Gastroesophageal sphincter (tissue), 4 donors: ENCODE data around the gene OR11L1. TPM values are rescaled to one million over a fixed set of nuclear protein-coding genes. Genes with fewer than 3 reads are reported as not detected.

Experiments
- ATAC-seq: fragments of 150-250 bp; one replicate; pipeline ENCODE4 v1.9.1; 2016; ENCODE audit warnings: mild to moderate bottlenecking, moderate library complexity
- H3K27ac ChIP-seq, 4 donors: fragments of 200-600 bp; sonication (generic) in 3 of 4; 1 replicate in 3 of 4; 2 replicates in 1 of 4; pipeline ENCODE4 v1.5.1; 2016 to 2019
- H3K27me3 ChIP-seq: fragments of 200-600 bp; sonication (generic); one replicate; pipeline ENCODE4 v1.5.1; 2019
- H3K36me3 ChIP-seq, 2 donors: fragments of 200-600 bp; sonication (generic); one replicate each; pipeline ENCODE4 v1.5.1; 2019; ENCODE audit warnings: control low read depth in 1 of 2
- H3K4me1 ChIP-seq, 3 donors: fragments of 200-600 bp; sonication (generic); 1 replicate in 2 of 3; 2 replicates in 1 of 3; pipeline ENCODE4 v1.5.1; 2016 to 2019; ENCODE audit warnings: control low read depth in 2 of 3
- H3K4me3 ChIP-seq, 2 donors: fragments of 200-600 bp; sonication (generic); one replicate each; pipeline ENCODE4 v1.5.1; 2019; ENCODE audit warnings: mild to moderate bottlenecking in 1 of 2, moderate library complexity in 1 of 2
- H3K9me3 ChIP-seq, 3 donors: fragments of 200-600 bp; sonication (generic); one replicate each; pipeline ENCODE4 v1.5.1; 2017 to 2019; ENCODE audit warnings: control low read depth in 2 of 3
- CTCF ChIP-seq, 4 experiments: fragments of 200-600 bp in 2 of 4; fragments of 450-650 bp in 2 of 4; sonication (generic) in 1 of 4; IDR thresholded peaks; one replicate each; pipeline ENCODE4 v1.5.1; 2017 to 2019; ENCODE audit warnings: antibody characterized with exemption in 4 of 4, mild to moderate bottlenecking in 2 of 4, moderate library complexity in 2 of 4
- EP300 ChIP-seq: sonication (generic); formaldehyde crosslinking; IDR thresholded peaks from one replicate; pipeline ENCODE4 v1.6.1; 2017; ENCODE audit warnings: antibody characterized with exemption, mild to moderate bottlenecking
- POLR2A ChIP-seq, 2 donors: fragments of 450-650 bp; IDR thresholded peaks; one replicate each; pipeline ENCODE4 v1.6.1; 2017; ENCODE audit warnings: antibody characterized with exemption in 2 of 2, mild to moderate bottlenecking in 2 of 2, moderate library complexity in 1 of 2
- POLR2AphosphoS5 ChIP-seq: sonication (generic); formaldehyde crosslinking; IDR thresholded peaks from one replicate; pipeline ENCODE4 v1.6.1; 2017; ENCODE audit warnings: antibody characterized with exemption
- WGBS, 2 donors: methylation state at CpG; one replicate each; pipeline ENCODE4 v1.1.5; 2018; ENCODE audit warnings: low coverage in 1 of 2; 5-methylcytosine and 5-hydroxymethylcytosine counted together
- total RNA-seq, 4 donors: library from RNA; depleted of rRNA; stranded (reverse); fragments of >200 nt; gene quantifications; one replicate each; pipeline ENCODE4 v1.1.0, GENCODE V29; 2016

The OR11L1 gene
- total RNA-seq, 4 donors from 2014 or later = not detected

- 50 to 55% methylated on average over 2 of the region's 2 CpGs for WGBS, 2 donors
- no peaks in the 10 kb centered on the region for H3K27me3 ChIP-seq
- no peak overlapping the region for H3K4me3 ChIP-seq
- H3K9me3 ChIP-seq = no peaks in the 10 kb centered on the region
- TF ChIP-seq EP300 (no peak), POLR2AphosphoS5 (no peak), POLR2A (IDR thresholded peaks at IDR 0.05) (no peak), CTCF (IDR thresholded peaks at IDR 0.05) (no peak)
- no peaks in the 10 kb centered on the region for H3K36me3 ChIP-seq
- no peak overlapping the region for H3K27ac ChIP-seq
- ATAC-seq = no peak
- no peaks in the 10 kb centered on the region for H3K4me1 ChIP-seq
Observed at GRCh38 chr1:247843411-247843810, 1.7 kb upstream of the OR11L1 start.

- H3K4me1 ChIP-seq = no peaks in the 10 kb centered on the region
- no peak overlapping the region for H3K4me3 ChIP-seq
- H3K27ac ChIP-seq = no peak overlapping the region
- H3K9me3 ChIP-seq = no peaks in the 10 kb centered on the region
- WGBS, 2 donors = 89% methylated on average over 2 of the region's 2 CpGs; no CpG with 5 or more reads in 1 of the 2 donors
- no peaks in the 10 kb centered on the region for H3K36me3 ChIP-seq
- H3K27me3 ChIP-seq = no peaks in the 10 kb centered on the region
- TF ChIP-seq EP300 (no peak), POLR2AphosphoS5 (no peak), POLR2A (IDR thresholded peaks at IDR 0.05) (no peak), CTCF (IDR thresholded peaks at IDR 0.05) (no peak)
- ATAC-seq = no peak
Observed at GRCh38 chr1:247840818-247841217, 878 bp downstream of the OR11L1 start.

- no peaks in the 10 kb centered on the region for H3K27me3 ChIP-seq
- no peak overlapping the region for H3K27ac ChIP-seq
- H3K9me3 ChIP-seq = no peaks in the 10 kb centered on the region
- no peaks in the 10 kb centered on the region for H3K36me3 ChIP-seq
- ATAC-seq = no peak
- 61 to 79% methylated on average over 3 to 6 of the region's 6 CpGs for WGBS, 2 donors
- H3K4me3 ChIP-seq = no peak overlapping the region
- no peaks in the 10 kb centered on the region for H3K4me1 ChIP-seq
- no peak for TF ChIP-seq EP300
- TF ChIP-seq CTCF (IDR thresholded peaks at IDR 0.05) = no peak
- TF ChIP-seq POLR2A (IDR thresholded peaks at IDR 0.05) = no peak
- no peak for TF ChIP-seq POLR2AphosphoS5
Observed at GRCh38 chr1:247833601-247834000, 8.1 kb downstream of the OR11L1 start.

GRCh38 chr1:247829656-247830055 is 12.0 kb downstream of the OR11L1 start:
- Histone ChIP-seq H3K9me3 (no peaks in the 10 kb centered on the region), H3K27ac (no peak overlapping the region), H3K4me3 (no peak overlapping the region), H3K27me3 (no peaks in the 10 kb centered on the region), H3K36me3 (no peaks in the 10 kb centered on the region), H3K4me1 (no peaks in the 10 kb centered on the region)
- ATAC-seq = no peak
- 0% methylated on average over 1 of the region's 1 CpG for WGBS, 2 donors
- no peak for TF ChIP-seq CTCF (IDR thresholded peaks at IDR 0.05)
- no peak for TF ChIP-seq EP300
- TF ChIP-seq POLR2AphosphoS5 = no peak
- no peak for TF ChIP-seq POLR2A (IDR thresholded peaks at IDR 0.05)

GRCh38 chr1:247825362-247825761 is 16.3 kb downstream of the OR11L1 start:
- no peaks in the 10 kb centered on the region for H3K36me3 ChIP-seq
- no peak overlapping the region for H3K4me3 ChIP-seq
- TF ChIP-seq CTCF (IDR thresholded peaks at IDR 0.05) (no peak), POLR2AphosphoS5 (no peak), EP300 (no peak), POLR2A (IDR thresholded peaks at IDR 0.05) (no peak)
- 71 to 100% methylated on average over 2 to 7 of the region's 13 CpGs for WGBS, 2 donors
- H3K4me1 ChIP-seq = no peaks in the 10 kb centered on the region
- no peak for ATAC-seq
- H3K9me3 ChIP-seq = no peaks in the 10 kb centered on the region
- no peaks in the 10 kb centered on the region for H3K27me3 ChIP-seq
- no peak overlapping the region for H3K27ac ChIP-seq
